ENCODE measurements around the gene ELK4. TPM values are rescaled to one million over a fixed set of nuclear protein-coding genes. Genes with fewer than 3 reads are reported as not detected.
A peak's percentile ranks its signal among the peaks of the same experiment; 100 is the strongest.

The ELK4 gene
- total RNA-seq, 4 donors from 2014 or later: 20.7 to 37.5 (median 27.8) TPM

GRCh38 chr1:205669341-205670149 lies 37.7 kb upstream of the ELK4 start:
- DNase-seq (ENCODE audit: low spot score) (no peak), ATAC-seq (ENCODE audit: low FRiP score) (peak; percentile 28)
- TF ChIP-seq, protein P1, sequence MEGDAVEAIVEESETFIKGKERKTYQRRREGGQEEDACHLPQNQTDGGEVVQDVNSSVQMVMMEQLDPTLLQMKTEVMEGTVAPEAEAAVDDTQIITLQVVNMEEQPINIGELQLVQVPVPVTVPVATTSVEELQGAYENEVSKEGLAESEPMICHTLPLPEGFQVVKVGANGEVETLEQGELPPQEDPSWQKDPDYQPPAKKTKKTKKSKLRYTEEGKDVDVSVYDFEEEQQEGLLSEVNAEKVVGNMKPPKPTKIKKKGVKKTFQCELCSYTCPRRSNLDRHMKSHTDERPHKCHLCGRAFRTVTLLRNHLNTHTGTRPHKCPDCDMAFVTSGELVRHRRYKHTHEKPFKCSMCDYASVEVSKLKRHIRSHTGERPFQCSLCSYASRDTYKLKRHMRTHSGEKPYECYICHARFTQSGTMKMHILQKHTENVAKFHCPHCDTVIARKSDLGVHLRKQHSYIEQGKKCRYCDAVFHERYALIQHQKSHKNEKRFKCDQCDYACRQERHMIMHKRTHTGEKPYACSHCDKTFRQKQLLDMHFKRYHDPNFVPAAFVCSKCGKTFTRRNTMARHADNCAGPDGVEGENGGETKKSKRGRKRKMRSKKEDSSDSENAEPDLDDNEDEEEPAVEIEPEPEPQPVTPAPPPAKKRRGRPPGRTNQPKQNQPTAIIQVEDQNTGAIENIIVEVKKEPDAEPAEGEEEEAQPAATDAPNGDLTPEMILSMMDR (IDR thresholded peaks at IDR 0.05): no peak

DNA sequence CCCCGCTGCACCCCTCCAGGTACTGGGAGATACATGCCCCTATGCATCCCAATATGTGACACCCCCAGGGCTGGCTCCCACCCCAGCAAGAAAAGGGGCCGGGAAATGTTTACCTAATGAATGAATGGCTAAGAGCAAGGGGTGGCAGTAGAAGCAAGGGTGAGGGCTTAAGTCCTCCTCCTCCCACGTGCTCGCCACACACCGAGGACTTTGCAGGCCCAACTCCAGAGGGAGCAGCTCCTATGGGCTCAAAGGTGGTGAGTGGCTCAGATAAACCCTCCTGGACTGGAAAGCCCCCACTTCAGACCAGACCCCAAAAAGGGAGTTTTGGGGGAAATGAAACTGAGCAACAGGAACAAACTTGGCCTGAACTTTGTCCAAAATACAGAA lies 37.1 kb upstream of the ELK4 start:
- TF ChIP-seq, protein P1 (IDR thresholded peaks at IDR 0.05): no peak
- DNase-seq (ENCODE audit: low spot score) (no peak), ATAC-seq (ENCODE audit: low FRiP score) (no peak)

- ATAC-seq (ENCODE audit: low FRiP score) (no peak), DNase-seq (ENCODE audit: low spot score) (no peak)
- TF ChIP-seq, protein P1 (IDR thresholded peaks at IDR 0.05): no peak
Observed at GRCh38 chr1:205667909-205668643, 36.3 kb upstream of the ELK4 start.

- ATAC-seq (ENCODE audit: low FRiP score) (no peak), DNase-seq (ENCODE audit: low spot score) (no peak)
- TF ChIP-seq, protein P1 (IDR thresholded peaks at IDR 0.05): no peak
Observed at GRCh38 chr1:205666372-205667166, 34.8 kb upstream of the ELK4 start.

DNA sequence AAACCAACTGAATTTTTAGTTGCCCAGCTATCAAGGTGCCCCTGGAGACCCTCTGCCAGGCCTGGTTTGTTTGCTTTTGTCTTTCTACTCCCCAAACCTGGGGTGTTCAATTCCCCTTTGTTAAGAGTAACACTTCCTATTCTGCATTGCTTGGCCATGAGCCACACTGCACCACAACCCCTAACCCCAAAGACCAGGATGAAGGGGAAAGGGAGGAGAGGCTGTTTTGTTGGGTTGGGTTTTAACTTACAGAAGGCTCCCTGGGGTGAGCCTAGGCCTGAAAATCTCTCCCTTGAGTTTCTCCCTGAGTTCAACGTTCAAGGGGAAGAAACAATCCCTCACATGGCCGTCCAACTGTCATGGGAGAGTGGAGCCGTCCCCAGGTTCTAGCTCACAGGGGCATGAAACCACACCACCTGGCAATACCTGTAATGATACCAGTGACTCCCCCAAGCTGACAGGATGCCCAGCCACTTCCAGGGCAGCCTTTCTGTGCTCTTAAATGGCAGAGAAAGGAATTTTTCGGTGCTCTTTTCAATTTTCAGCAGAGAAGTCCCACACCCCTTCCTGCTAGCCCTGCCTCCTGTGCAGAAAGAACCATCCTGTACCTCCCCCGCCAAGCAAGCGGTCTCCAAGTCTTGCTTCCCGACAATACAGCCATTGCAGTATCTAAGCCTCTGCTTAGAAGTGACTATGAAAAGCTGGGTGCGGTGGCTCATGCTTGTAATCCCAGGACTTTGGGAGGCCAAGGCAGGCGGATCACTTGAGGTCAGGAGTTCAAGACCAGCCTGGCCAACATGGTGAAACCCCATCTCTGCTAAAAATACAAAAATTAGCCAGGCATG lies 33.6 kb upstream of the ELK4 start:
- DNase-seq (ENCODE audit: low spot score): no peak
- TF ChIP-seq, protein P1 (IDR thresholded peaks at IDR 0.05): no peak
- ATAC-seq (ENCODE audit: low FRiP score): no peak

- TF ChIP-seq, protein P1 (IDR thresholded peaks at IDR 0.05): no peak
- no peak for ATAC-seq (ENCODE audit: low FRiP score)
Observed at GRCh38 chr1:205664399-205665017, 32.7 kb upstream of the ELK4 start.

More at GRCh38 chr1:205664399-205665017, 32.7 kb upstream of the ELK4 start:
- no peak for DNase-seq (ENCODE audit: low spot score)

All from omental fat pad (tissue), 4 donors.